C4-2B (cell line): ENCODE measurements around the gene AFAP1L2.
"Not testable (repeated sequence)": the region's sequence is repeated elsewhere in the genome, so short reads cannot be mapped to it uniquely, and the experiment has no call there.

Experiments used
- H3K27ac ChIP-seq: fragments of 450-650 bp; 2 replicates; pipeline ENCODE4 v1.5.1; 2017
- CTCF ChIP-seq: fragments of 450-650 bp; conservative IDR thresholded peaks from 2 replicates; pipeline ENCODE4 v1.5.1; 2017; ENCODE audit warnings: mild to moderate bottlenecking
- ZFX ChIP-seq: fragments of 450-650 bp; IDR thresholded peaks from 2 replicates; pipeline ENCODE4 v1.6.1; 2017

Gene AFAP1L2

GRCh38 chr10:114334301-114334700 lies 70.0 kb downstream of the AFAP1L2 start:
- TF ChIP-seq CTCF (no peak), ZFX (no peak)
- no peak overlapping the region for H3K27ac ChIP-seq

- not testable (repeated sequence) for H3K27ac ChIP-seq
Observed at GRCh38 chr10:114333441-114333840, 70.9 kb downstream of the AFAP1L2 start.

DNA sequence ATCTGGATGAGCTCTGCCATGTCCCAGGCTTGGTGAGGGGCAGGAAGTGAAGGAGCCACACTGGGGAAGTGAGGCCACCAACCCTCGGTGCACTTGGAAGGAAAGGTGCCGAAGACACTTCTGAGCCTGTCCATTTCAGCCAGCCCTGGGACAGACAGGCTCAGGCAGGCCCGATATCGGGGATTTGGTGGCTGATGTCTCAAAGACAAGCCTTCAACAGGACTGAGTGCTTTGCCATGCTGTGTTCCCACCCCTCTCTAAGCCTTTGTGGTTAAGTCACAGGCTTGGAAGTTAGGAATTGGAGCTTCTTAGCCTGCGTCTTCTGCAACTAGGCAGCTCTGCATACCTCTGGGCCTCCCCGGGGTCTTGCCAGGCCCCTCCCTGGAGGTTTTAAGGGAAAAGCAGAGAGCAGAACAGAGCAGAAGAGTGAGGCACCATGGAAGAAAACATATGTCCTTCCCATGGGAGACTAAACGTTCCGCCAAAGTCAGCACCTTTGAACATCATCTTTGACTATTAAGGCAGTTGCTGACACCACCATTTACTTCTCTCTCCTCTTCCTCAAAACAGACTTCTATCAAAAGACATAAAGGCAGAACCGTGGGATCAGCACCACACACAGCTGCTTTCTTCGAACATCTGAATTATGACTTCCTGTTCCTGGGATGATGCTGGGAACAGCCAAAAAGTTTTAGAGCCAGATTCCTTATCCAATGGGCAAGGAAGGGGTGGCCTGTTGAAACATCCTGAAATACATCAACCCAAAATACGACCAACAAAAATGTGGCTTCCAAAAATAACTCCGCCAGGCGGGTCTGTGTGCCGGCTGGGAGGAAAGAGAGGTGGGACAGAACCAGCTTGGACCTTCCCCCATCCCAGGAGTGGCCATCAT lies 71.8 kb downstream of the AFAP1L2 start:
- H3K27ac ChIP-seq = no peak overlapping the region
- TF ChIP-seq ZFX (no peak), CTCF (no peak)

- TF ChIP-seq CTCF = no peak
- TF ChIP-seq ZFX = no peak
- H3K27ac ChIP-seq = 0 out of 2 replicates have a peak overlapping the region, but pooled peaks have one; percentile 1
Observed at GRCh38 chr10:114329634-114330365, 74.5 kb downstream of the AFAP1L2 start.

DNA sequence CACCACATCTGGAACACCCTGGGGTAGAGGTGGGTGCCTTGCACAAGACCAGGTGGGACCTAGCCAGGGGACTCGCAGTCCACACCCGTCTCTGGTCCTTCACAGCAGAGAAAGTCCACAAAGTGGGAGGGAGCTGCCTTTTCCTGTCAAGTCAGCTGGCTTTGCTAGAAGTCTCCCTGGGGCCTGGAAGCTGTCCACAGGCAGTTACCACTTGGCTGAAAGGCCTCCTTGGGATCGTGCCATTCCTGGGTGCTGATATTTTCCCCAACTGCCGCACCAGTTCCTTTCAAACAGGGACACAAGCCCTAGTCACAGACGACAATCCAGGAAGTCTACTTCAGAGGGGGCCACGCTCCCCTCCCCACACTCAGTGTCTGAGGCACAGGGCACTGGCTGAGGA lies 75.4 kb downstream of the AFAP1L2 start:
- no peak for TF ChIP-seq CTCF
- TF ChIP-seq ZFX = no peak
- H3K27ac ChIP-seq = 0 out of 2 replicates have a peak overlapping the region, but pooled peaks have one; percentile 1

DNA sequence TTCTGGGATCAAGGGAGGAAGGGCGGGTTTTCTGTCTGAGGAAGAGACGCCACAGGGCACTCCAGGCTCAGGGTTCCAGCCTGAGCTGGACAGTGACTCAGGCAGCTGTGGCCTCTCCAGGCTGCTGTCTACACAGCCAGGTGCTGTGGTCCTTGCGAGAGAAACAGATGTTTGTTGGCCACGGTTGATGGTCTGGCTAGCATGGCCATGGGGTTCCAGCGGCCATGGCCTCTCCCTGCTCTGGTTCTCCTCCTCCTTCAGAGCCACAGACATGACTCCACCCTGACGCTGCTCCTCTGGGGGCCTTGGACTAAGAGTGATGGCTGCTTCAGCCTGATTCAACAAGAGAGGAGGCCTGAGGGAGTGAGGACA lies 75.9 kb downstream of the AFAP1L2 start:
- TF ChIP-seq CTCF (no peak), ZFX (no peak)
- H3K27ac ChIP-seq = 0 out of 2 replicates have a peak overlapping the region, but pooled peaks have one; percentile 1

DNA sequence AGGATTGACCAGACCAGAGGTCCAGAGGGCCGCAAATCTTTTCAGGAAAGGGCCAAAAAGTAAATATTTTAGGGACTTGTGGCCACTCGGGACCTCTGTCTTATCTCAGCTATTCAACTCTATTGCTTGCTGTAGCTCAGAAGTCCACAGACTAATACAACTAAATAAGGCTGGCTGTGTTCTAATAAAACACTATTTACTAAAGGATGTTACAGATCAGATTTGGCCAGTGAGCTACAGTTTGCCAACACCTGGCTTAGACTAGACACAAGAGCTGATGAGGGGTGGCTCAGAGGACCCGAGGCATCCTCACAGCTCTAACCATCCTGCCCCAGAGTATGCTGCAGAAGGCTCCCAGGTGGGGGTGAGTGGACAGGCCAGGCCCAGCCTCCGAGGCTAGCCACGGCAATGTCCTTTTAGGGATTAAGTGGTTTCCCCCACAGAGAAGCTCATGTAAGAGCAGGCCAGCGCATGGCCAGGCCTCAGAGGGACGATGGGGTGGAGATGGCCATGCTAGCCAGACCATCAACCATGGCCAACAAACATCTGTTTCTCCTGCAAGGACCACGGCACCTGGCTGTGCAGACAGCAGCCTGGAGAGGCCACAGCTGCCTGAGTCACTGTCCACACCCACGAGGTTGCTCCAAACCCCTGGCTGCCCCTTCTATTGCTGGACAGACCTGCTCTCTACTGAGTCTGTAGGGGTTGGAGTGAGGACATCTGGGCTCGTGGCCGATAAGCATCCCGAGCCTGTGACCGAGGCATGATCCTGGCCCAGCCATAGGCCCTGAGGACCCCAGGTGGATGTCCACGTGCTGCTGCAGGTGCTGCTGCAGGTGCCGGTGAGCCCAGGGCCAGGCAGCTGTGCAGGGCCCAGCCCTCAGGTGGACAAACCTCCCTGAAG lies 76.5 kb downstream of the AFAP1L2 start:
- no peak for TF ChIP-seq ZFX
- TF ChIP-seq CTCF = no peak
- no peak overlapping the region; the same call in 1 of the 2 replicates for H3K27ac ChIP-seq
